NCI-H774 (cell line): ENCODE measurements around the gene PHACTR1.
"Not testable (repeated sequence)": the region's sequence is repeated elsewhere in the genome, so short reads cannot be mapped to it uniquely, and the experiment has no call there.

Experiments used
- DNase-seq: peaks from one replicate; lab custom pipeline; 2025; lab: John Stamatoyannopoulos, UW

The PHACTR1 gene

GRCh38 chr6:13113981-13114593 lies 397.5 kb downstream of the PHACTR1 start:
- no peak for DNase-seq

GRCh38 chr6:13116155-13116554 lies 399.6 kb downstream of the PHACTR1 start:
- DNase-seq, result no peak

- DNase-seq, result no peak
Measured at GRCh38 chr6:13117570-13117969, 401.0 kb downstream of the PHACTR1 start.

- no peak for DNase-seq
Measured at GRCh38 chr6:13119549-13119948, 403.0 kb downstream of the PHACTR1 start.

GRCh38 chr6:13120483-13121482 lies 404.2 kb downstream of the PHACTR1 start:
- no peak for DNase-seq

GRCh38 chr6:13124131-13124530 lies 407.6 kb downstream of the PHACTR1 start:
- no peak for DNase-seq

- DNase-seq, result no peak
Measured at GRCh38 chr6:13125841-13126240, 409.3 kb downstream of the PHACTR1 start.

- no peak for DNase-seq
Measured at GRCh38 chr6:13131935-13132661, 415.5 kb downstream of the PHACTR1 start.

GRCh38 chr6:13133894-13134293 lies 417.3 kb downstream of the PHACTR1 start:
- DNase-seq, result not testable (repeated sequence)

- DNase-seq, result no peak
Measured at GRCh38 chr6:13135152-13135551, 418.6 kb downstream of the PHACTR1 start.

GRCh38 chr6:13139119-13139518 lies 422.6 kb downstream of the PHACTR1 start:
- no peak for DNase-seq

GRCh38 chr6:13140980-13141379 lies 424.4 kb downstream of the PHACTR1 start:
- DNase-seq, result no peak

- DNase-seq, result no peak
Measured at GRCh38 chr6:13141387-13141786, 424.8 kb downstream of the PHACTR1 start.

- no peak for DNase-seq
Measured at GRCh38 chr6:13142611-13143010, 426.0 kb downstream of the PHACTR1 start.

- no peak for DNase-seq
Measured at GRCh38 chr6:13146442-13146841, 429.9 kb downstream of the PHACTR1 start.

- no peak for DNase-seq
Measured at GRCh38 chr6:13147376-13147775, 430.8 kb downstream of the PHACTR1 start.

GRCh38 chr6:13147782-13148181 lies 431.2 kb downstream of the PHACTR1 start:
- no peak for DNase-seq

GRCh38 chr6:13152764-13153163 lies 436.2 kb downstream of the PHACTR1 start:
- no peak for DNase-seq

- no peak for DNase-seq
Measured at GRCh38 chr6:13156381-13156780, 439.8 kb downstream of the PHACTR1 start.

GRCh38 chr6:13157293-13157692 lies 440.7 kb downstream of the PHACTR1 start:
- DNase-seq, result no peak

- DNase-seq, result no peak
Measured at GRCh38 chr6:13159300-13159699, 442.7 kb downstream of the PHACTR1 start.

- DNase-seq, result not testable (repeated sequence)
Measured at GRCh38 chr6:13159822-13160221, 443.3 kb downstream of the PHACTR1 start.
